Fibroblast of skin of left biceps (primary cell): ENCODE data around the gene DCD.
A peak's percentile ranks its signal among the peaks of the same experiment; 100 is the strongest.

ENCODE experiments used
- DNase-seq, 2 experiments: peaks; one replicate each; pipeline ENCODE4 v3.0.0-alpha.2; 2013; ENCODE audit warnings: low read depth in 2 of 2

Gene DCD

DNA sequence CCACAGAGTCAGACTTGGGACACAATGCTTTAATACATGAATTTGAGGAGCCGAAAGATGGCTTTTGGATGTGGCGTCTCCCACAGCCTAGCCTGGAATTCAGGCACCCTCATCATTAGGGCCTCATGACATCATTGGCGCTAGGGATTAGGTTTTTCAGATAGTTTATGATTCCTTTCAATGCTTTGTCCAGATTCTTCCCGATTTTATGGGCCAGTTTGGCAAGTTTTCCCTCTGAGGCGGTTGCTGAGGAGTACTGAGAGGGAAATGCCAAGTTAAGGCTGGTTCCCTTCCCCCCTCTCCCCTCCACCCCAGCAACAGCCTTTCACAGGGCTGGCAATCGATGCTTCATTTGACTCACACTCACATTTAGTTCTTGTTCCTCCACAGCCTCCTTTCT is 40.0 kb downstream of the DCD start:
- no peak for DNase-seq

DNA sequence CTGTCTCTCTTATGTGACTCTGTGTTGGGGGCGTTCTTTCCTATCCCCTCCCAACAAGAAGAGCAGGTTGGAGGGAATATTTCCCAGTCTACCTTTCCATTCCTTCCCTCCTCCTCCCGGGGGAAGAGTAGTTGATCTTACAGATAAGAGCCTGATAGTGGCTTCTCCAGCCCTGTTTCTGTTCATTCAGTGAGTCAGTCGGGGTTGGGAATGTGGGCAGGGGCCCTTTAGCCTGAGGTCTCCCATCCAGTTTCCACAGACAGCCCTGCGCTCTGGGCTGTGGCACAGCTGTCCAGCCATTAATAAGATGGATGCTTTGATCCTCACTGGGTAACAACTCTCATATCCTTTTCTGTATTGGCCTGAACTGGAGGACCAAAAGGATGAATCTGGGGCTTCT is 41.6 kb downstream of the DCD start:
- DNase-seq = no peak

DNA sequence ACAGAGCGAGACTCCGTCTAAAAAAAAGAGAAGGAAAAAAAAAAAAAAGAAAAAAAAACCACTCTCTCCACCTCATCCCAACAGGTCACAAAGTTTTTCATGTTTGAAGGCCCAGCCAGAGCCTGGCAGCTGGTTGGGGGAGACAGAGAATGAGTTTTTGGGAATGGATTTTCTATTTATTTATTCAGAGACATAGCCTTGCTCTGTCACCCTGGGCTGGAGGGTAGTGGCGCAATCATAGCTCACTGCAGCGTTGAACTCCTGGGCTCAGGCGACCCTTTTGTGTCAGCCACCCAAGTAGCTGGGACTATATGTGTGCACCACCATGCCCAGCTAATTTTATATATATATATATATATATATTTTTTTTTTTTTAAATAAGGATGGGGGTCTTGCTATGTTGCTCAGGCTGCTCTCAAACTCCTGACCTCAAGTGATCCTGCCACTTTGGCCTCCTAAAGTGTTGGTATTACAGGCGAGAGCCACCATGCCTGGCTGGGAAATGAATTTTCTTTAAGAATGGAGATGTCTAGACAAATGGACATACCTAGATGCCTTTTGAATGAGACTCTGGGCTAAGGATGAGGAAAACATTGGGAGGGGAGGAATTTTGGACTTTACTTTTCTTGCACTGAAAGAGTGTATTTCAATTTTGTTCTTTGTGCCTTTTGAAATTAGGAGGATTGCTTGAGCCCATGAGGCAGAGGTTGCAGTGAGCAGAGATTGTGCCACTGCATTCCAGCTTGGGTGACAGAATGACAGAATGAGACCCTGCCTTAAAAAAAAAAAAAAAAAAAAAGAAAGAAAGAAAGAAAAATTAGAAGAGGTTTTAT is 42.8 kb downstream of the DCD start:
- no peak for DNase-seq

DNA sequence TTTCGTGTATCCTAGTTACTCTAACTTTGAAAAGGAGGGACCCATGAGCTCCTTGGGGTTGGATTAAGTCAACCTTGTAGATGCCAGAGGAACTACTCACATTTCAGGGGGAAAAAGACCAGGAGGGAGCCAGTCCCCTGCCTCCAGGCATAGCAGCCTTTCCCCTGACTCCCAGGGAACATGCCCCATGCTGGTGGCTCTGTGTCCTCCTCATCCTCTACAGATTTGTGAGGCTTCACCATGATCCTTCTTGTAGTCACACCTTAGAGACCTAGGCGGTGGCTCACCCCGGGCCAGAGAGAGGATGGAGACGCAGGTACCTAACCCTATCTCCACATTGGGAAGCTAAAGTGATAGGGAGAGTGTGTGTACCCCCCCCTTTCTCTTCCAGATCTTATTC is 43.7 kb downstream of the DCD start:
- no peak for DNase-seq

DNA sequence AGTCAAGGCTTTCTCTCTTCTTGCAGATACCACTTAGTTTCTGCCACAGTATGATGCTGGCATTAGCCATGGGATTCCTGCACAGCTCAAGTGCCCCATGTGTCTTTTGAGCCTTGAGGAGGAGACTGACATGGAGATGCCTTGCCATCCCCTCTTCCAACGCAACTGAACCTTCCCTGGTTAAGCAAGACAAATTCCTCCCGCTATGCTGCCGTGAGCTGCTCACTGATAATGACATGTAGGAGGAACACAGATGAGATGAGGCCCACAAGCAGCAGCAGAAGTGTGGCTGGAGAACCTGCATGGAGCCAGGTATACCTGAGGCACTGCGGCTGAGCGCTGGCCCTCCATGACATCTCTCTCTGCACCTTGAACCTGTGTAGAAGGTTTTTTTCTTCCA is 44.3 kb downstream of the DCD start:
- DNase-seq = no peak

DNA sequence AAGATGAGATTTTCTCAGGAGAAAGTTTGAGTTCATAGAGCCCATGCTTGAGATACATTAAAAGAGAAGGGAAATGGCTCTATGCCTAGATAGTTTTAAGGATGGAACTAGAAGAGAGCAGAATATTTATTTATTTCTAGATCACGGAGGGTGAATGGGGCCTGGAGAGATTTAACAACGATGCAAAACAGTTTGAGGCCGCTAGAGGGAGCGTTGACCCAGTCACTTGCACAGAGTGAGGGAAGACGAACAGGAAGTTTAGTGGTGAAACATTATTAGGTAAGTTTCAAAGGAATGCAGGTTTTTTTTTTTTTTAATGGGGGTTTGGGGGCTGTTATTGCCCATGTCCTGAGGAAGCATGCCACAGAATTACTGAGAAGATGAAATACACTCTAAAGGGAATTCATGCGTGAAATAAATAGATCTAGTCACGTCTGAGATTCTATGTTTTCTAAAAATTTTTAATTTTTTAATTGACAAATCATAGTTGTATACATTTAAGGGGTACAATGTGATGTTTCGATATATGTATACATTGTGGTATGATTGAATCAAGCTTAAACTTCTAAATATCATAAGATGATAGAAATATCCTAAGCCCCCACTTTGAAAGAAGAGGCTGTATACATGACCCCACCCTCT is 44.9 kb downstream of the DCD start:
- peak; percentile 27 to 32 for DNase-seq

DNA sequence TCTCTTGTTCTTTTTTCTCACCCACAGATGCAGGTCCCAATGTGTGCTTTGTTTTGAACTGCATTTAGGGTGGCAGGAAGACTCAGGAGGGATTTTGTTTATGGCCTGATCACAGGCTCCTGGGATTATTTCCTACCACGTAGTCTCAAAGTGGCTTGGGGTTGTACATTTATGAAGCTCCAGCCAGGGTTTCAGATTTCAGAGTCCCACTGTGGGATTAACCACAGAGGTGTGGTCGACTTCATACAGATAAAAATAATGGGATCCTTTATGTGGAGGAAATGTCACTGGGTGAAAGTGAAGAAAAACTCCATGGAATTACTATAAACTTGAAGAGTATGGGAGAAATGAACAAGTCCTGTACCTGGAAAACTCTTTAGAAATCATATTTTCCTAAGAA is 45.5 kb downstream of the DCD start:
- DNase-seq = no peak

DNA sequence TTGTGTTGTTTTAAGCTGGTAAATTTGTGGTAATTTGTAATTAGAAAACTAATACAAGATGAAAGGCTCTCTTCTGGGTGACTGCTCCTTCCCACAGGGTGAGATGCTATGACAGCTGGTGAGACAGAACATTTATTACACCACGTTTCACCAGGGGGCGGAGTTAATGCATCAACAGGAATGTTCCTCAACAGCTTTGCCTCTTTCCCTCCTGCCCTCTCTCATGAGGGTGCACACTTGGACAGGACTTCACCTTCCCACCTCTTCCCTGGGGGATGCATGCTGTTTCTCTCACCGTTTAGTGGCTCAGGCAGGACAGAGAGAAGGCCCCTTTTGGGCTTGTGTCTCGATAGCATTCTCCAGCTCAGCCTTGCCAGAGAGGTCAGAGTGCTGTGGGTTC is 46.3 kb downstream of the DCD start:
- DNase-seq = no peak

DNA sequence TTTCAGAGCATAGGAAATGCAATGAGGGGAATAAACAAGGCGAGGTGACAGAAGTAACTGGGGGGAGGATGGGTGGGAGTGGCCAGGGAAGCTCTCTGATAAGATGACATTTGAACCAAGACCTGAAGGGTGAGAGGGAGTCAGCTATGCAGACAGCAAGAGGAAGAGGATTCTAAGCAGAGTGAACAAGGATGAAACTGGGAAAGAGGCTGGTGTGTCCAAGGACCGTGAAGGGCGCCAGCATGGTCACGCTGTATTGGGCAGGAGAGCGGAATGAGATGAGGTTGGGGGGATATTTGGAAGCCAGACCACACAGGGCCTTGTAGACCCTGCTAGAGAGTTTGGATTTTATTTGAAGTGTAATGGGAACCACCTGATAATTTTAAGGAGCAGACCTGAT is 49.2 kb downstream of the DCD start:
- DNase-seq = no peak

DNA sequence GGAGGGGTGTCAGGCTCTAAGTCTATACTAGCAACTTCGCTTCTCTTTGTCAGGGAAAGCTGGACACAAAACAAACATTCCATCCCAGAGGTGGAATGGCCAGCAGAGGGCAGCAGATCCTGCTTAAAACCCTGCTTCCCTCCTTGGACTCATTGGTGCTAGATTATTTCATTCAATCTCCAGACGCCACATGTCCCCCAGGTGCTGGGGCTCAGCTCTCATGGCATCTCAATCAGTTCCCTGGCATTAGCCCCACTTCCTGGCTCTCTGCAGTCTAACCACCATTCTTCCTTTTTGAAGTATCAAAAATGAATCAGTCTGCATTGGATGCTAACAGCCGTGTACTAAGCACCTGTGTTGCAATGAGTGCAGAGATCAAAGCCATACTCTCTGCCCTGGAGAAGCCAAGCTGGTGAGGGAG is 51.6 kb downstream of the DCD start:
- peak; percentile 4 to 13 for DNase-seq

DNA sequence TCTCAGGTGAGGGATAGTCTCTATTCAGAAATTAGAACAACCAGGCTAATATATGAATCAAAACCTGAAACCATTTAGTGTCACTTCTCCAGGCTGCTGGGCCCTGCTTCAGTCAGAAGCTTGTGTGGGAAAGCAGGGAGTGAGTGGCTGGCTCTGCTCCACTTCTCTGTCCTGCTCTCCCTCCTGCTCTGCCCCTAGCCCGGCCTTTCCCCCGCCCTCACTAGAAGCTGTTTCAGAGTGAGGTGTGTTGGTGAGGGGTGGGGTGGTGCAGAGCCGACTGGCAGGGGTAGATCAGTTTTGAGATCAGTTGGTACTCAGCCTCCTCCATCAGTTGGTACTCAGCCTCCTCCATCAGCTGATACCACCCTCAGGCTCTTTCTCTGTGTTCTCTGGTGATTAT is 52.7 kb downstream of the DCD start:
- no peak for DNase-seq
